ENCODE results near the gene TDRD15. TPM values are rescaled to one million over a fixed set of nuclear protein-coding genes. Genes with fewer than 3 reads are reported as not detected.

TDRD15 gene
- total and polyA plus RNA-seq, 2 of the 13 experiments (the other 11 are each of a cell fraction or from before 2014, with no cell fraction given) = 0.12 to 0.29 TPM

DNA sequence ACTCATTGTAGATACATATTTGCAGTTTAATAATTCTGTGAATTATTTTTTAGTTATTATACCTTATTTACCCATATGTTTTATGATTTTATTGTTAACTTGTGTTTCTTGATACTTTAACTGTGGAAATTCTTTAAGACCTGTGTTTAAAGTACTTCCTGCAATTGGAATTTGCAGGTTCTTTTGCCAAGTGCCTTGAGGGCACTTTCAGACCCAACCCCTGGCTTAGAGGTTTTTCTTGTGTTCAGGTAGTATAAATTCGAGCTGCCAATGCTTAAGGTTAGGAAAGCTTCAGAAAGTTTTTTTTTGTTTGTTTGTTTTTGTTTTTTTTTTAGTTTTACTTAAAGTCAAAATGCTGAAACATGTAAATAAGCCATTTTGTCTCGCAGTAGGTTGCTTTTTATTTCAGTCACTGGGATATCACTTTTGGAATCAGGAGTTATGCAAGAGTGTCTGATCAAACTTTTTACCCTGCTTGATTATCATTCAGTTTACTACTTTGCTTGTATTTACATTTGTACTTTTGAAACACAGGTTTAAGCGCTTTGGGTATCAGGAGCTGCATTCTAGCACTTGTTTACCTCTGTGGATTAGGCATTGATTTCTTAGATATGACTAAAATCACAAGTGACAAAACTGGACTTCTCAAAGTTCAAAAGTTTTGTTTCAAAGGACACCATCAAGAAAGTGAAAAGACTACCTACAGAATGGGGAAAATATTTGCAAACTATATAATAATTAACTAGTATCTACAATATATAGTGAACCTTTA lies 31.8 kb downstream of the TDRD15 start (continued):
- TF ChIP-seq, protein P1, sequence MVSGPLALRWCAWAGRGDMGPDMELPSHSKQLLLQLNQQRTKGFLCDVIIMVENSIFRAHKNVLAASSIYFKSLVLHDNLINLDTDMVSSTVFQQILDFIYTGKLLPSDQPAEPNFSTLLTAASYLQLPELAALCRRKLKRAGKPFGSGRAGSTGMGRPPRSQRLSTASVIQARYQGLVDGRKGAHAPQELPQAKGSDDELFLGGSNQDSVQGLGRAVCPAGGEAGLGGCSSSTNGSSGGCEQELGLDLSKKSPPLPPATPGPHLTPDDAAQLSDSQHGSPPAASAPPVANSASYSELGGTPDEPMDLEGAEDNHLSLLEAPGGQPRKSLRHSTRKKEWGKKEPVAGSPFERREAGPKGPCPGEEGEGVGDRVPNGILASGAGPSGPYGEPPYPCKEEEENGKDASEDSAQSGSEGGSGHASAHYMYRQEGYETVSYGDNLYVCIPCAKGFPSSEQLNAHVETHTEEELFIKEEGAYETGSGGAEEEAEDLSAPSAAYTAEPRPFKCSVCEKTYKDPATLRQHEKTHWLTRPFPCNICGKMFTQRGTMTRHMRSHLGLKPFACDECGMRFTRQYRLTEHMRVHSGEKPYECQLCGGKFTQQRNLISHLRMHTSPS (CRISPR knock-in tag; IDR thresholded peaks at IDR 0.05; ENCODE audit: low read depth) = no peak
- no peak for TF ChIP-seq ZNF674 (CRISPR knock-in tag; IDR thresholded peaks at IDR 0.05; ENCODE audit: low read depth)
- TF ChIP-seq, protein P2, sequence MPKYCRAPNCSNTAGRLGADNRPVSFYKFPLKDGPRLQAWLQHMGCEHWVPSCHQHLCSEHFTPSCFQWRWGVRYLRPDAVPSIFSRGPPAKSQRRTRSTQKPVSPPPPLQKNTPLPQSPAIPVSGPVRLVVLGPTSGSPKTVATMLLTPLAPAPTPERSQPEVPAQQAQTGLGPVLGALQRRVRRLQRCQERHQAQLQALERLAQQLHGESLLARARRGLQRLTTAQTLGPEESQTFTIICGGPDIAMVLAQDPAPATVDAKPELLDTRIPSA (CRISPR knock-in tag; IDR thresholded peaks at IDR 0.05; ENCODE audit: borderline replicate concordance) = no peak
- TF ChIP-seq, protein P3, sequence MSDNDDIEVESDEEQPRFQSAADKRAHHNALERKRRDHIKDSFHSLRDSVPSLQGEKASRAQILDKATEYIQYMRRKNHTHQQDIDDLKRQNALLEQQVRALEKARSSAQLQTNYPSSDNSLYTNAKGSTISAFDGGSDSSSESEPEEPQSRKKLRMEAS (IDR thresholded peaks at IDR 0.05) = no peak
- TF ChIP-seq ZFP41 (CRISPR knock-in tag; IDR thresholded peaks at IDR 0.05; ENCODE audit: borderline replicate concordance) = no peak
- no peak for TF ChIP-seq ZNF776 (CRISPR knock-in tag; IDR thresholded peaks at IDR 0.05)
- TF ChIP-seq, protein P4, sequence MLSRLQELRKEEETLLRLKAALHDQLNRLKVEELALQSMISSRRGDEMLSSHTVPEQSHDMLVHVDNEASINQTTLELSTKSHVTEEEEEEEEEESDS (CRISPR knock-in tag; IDR thresholded peaks at IDR 0.05; ENCODE audit: borderline replicate concordance) = no peak
- TF ChIP-seq HOXA3 (CRISPR knock-in tag; IDR thresholded peaks at IDR 0.05) = 0 out of 2 replicates have a peak, but pooled peaks have one; percentile 18
- no peak for TF ChIP-seq ADNP (CRISPR knock-in tag; IDR thresholded peaks at IDR 0.05)
- TF ChIP-seq NFE2L2 (IDR thresholded peaks at IDR 0.05; ENCODE audit: low read length) = no peak
- TF ChIP-seq, protein P5, sequence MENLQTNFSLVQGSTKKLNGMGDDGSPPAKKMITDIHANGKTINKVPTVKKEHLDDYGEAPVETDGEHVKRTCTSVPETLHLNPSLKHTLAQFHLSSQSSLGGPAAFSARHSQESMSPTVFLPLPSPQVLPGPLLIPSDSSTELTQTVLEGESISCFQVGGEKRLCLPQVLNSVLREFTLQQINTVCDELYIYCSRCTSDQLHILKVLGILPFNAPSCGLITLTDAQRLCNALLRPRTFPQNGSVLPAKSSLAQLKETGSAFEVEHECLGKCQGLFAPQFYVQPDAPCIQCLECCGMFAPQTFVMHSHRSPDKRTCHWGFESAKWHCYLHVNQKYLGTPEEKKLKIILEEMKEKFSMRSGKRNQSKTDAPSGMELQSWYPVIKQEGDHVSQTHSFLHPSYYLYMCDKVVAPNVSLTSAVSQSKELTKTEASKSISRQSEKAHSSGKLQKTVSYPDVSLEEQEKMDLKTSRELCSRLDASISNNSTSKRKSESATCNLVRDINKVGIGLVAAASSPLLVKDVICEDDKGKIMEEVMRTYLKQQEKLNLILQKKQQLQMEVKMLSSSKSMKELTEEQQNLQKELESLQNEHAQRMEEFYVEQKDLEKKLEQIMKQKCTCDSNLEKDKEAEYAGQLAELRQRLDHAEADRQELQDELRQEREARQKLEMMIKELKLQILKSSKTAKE (CRISPR knock-in tag; IDR thresholded peaks at IDR 0.05; ENCODE audit: borderline replicate concordance) = 0 out of 2 replicates have a peak, but pooled peaks have one; percentile 9
- TF ChIP-seq HNRNPLL (IDR thresholded peaks at IDR 0.05; ENCODE audit: low read depth, low read length, poor library complexity, severe bottlenecking) = no peak
- TF ChIP-seq, protein P6, sequence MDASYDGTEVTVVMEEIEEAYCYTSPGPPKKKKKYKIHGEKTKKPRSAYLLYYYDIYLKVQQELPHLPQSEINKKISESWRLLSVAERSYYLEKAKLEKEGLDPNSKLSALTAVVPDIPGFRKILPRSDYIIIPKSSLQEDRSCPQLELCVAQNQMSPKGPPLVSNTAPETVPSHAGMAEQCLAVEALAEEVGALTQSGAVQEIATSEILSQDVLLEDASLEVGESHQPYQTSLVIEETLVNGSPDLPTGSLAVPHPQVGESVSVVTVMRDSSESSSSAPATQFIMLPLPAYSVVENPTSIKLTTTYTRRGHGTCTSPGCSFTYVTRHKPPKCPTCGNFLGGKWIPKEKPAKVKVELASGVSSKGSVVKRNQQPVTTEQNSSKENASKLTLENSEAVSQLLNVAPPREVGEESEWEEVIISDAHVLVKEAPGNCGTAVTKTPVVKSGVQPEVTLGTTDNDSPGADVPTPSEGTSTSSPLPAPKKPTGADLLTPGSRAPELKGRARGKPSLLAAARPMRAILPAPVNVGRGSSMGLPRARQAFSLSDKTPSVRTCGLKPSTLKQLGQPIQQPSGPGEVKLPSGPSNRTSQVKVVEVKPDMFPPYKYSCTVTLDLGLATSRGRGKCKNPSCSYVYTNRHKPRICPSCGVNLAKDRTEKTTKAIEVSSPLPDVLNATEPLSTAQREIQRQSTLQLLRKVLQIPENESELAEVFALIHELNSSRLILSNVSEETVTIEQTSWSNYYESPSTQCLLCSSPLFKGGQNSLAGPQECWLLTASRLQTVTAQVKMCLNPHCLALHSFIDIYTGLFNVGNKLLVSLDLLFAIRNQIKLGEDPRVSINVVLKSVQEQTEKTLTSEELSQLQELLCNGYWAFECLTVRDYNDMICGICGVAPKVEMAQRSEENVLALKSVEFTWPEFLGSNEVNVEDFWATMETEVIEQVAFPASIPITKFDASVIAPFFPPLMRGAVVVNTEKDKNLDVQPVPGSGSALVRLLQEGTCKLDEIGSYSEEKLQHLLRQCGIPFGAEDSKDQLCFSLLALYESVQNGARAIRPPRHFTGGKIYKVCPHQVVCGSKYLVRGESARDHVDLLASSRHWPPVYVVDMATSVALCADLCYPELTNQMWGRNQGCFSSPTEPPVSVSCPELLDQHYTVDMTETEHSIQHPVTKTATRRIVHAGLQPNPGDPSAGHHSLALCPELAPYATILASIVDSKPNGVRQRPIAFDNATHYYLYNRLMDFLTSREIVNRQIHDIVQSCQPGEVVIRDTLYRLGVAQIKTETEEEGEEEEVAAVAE (CRISPR knock-in tag; IDR thresholded peaks at IDR 0.05; ENCODE audit: borderline replicate concordance) = no peak

All from HepG2 (cell line).